ENCODE data around the gene KRT34.
"Not testable (repeated sequence)": the region's sequence is repeated elsewhere in the genome, so short reads cannot be mapped to it uniquely, and the experiment has no call there.

Gene KRT34

GRCh38 chr17:41404024-41404671 lies 22.0 kb upstream of the KRT34 start:
- in situ Hi-C loops (cut with MboI; ENCODE audit: low sequenced_read_pairs), result no loop called here

GRCh38 chr17:41403404-41404023 lies 21.4 kb upstream of the KRT34 start:
- in situ Hi-C loops (cut with MboI; ENCODE audit: low sequenced_read_pairs), result no loop called here

GRCh38 chr17:41402161-41402560 lies 20.1 kb upstream of the KRT34 start:
- in situ Hi-C loops (cut with MboI; ENCODE audit: low sequenced_read_pairs), result no loop called here

GRCh38 chr17:41396996-41397660 lies 15.0 kb upstream of the KRT34 start, which contains the start of gene KRT31:
Gene KRT31 (minus strand): TSS chr17:41397608. CDS start chr17:41397539, 69 bp downstream.
- in situ Hi-C loops (cut with MboI; ENCODE audit: low sequenced_read_pairs), result no loop called here

- in situ Hi-C loops (cut with MboI; ENCODE audit: low sequenced_read_pairs), result no loop called here
Observed at GRCh38 chr17:41396340-41396739, 14.2 kb upstream of the KRT34 start.

GRCh38 chr17:41395611-41396010 lies 13.5 kb upstream of the KRT34 start:
- in situ Hi-C loops (cut with MboI; ENCODE audit: low sequenced_read_pairs), result no loop called here

GRCh38 chr17:41395044-41395443 lies 12.9 kb upstream of the KRT34 start:
- in situ Hi-C loops (cut with MboI; ENCODE audit: low sequenced_read_pairs), result not testable (repeated sequence)

- in situ Hi-C loops (cut with MboI; ENCODE audit: low sequenced_read_pairs), result no loop called here
Observed at GRCh38 chr17:41394254-41394996, 12.3 kb upstream of the KRT34 start.

- in situ Hi-C loops (cut with MboI; ENCODE audit: low sequenced_read_pairs), result no loop called here
Observed at GRCh38 chr17:41393826-41394225, 11.7 kb upstream of the KRT34 start.

GRCh38 chr17:41393294-41393693 lies 11.2 kb upstream of the KRT34 start:
- in situ Hi-C loops (cut with MboI; ENCODE audit: low sequenced_read_pairs), result no loop called here

GRCh38 chr17:41392278-41392677 lies 10.2 kb upstream of the KRT34 start:
- in situ Hi-C loops (cut with MboI; ENCODE audit: low sequenced_read_pairs), result no loop called here

GRCh38 chr17:41391535-41391934 lies 9.4 kb upstream of the KRT34 start:
- in situ Hi-C loops (cut with MboI; ENCODE audit: low sequenced_read_pairs), result no loop called here

GRCh38 chr17:41390411-41390938 lies 8.4 kb upstream of the KRT34 start:
- in situ Hi-C loops (cut with MboI; ENCODE audit: low sequenced_read_pairs), result no loop called here

GRCh38 chr17:41387670-41388069 lies 5.6 kb upstream of the KRT34 start:
- in situ Hi-C loops (cut with MboI; ENCODE audit: low sequenced_read_pairs), result no loop called here

- in situ Hi-C loops (cut with MboI; ENCODE audit: low sequenced_read_pairs), result no loop called here
Observed at GRCh38 chr17:41386227-41386626, 4.1 kb upstream of the KRT34 start.

- in situ Hi-C loops (cut with MboI; ENCODE audit: low sequenced_read_pairs), result no loop called here
Observed at GRCh38 chr17:41383690-41384089, 1.6 kb upstream of the KRT34 start.

- in situ Hi-C loops (cut with MboI; ENCODE audit: low sequenced_read_pairs), result no loop called here
Observed at GRCh38 chr17:41382394-41382793, 288 bp upstream of the KRT34 start.

GRCh38 chr17:41380091-41380490 lies 2.0 kb downstream of the KRT34 start:
- in situ Hi-C loops (cut with MboI; ENCODE audit: low sequenced_read_pairs), result not testable (repeated sequence)

- in situ Hi-C loops (cut with MboI; ENCODE audit: low sequenced_read_pairs), result no loop called here
Observed at GRCh38 chr17:41377546-41377945, 4.6 kb downstream of the KRT34 start.

- in situ Hi-C loops (cut with MboI; ENCODE audit: low sequenced_read_pairs), result no loop called here
Observed at GRCh38 chr17:41369713-41370112, 12.4 kb downstream of the KRT34 start, which contains the start of gene KRT33B. Gene KRT33B (minus strand): TSS chr17:41369813. CDS start chr17:41369750, 63 bp downstream.

- in situ Hi-C loops (cut with MboI; ENCODE audit: low sequenced_read_pairs), result no loop called here
Observed at GRCh38 chr17:41369023-41369422, 13.1 kb downstream of the KRT34 start.
